Epithelial cell of esophagus (primary cell): ENCODE measurements around the gene SLC27A5.
"Not testable (repeated sequence)": the region's sequence is repeated elsewhere in the genome, so short reads cannot be mapped to it uniquely, and the experiment has no call there.

Experiments used
- DNase-seq: peaks from one replicate; pipeline ENCODE4 v3.0.0; 2010; ENCODE audit warnings: low read depth
- H3K4me3 ChIP-seq: 2 replicates; pipeline ENCODE4 v1.5.1; 2011; ENCODE audit warnings: mild to moderate bottlenecking, low read length, control low read depth
- CTCF ChIP-seq: IDR thresholded peaks from 2 replicates; pipeline ENCODE4 v1.5.1; 2011; ENCODE audit warnings: low read depth, mild to moderate bottlenecking, low read length, control low read depth, inconsistent platforms; ENCODE audit not compliant: insufficient read depth; ENCODE audit errors: missing control alignments

SLC27A5 gene

GRCh38 chr19:58455306-58455705 is 56.5 kb downstream of the SLC27A5 start:
- DNase-seq: no peak
- no peak for TF ChIP-seq CTCF
- no peak overlapping the region for H3K4me3 ChIP-seq

- H3K4me3 ChIP-seq: no peak overlapping the region
- DNase-seq: no peak
- no peak for TF ChIP-seq CTCF
These were observed 58.0 kb downstream of the SLC27A5 start for GRCh38 chr19:58453743-58454142.

- DNase-seq: peak; percentile 96
- peak within 1 kb of the TSS; percentile 61 for H3K4me3 ChIP-seq
- no peak for TF ChIP-seq CTCF
These were observed 60.3 kb downstream of the SLC27A5 start, which contains the start of gene ZNF324B for GRCh38 chr19:58451358-58452101. Gene ZNF324B (plus strand): TSS chr19:58451622. CDS start chr19:58453702, 2,080 bp downstream.

- DNase-seq: peak; percentile 29
- TF ChIP-seq CTCF: no peak
- H3K4me3 ChIP-seq: peak overlapping the region; percentile 61
These were observed 60.9 kb downstream of the SLC27A5 start for GRCh38 chr19:58450856-58451357.

- H3K4me3 ChIP-seq, DNase-seq: not testable (repeated sequence)
These were observed 61.8 kb downstream of the SLC27A5 start for GRCh38 chr19:58449980-58450379.

- not testable (repeated sequence) for DNase-seq, H3K4me3 ChIP-seq
These were observed 62.9 kb downstream of the SLC27A5 start for GRCh38 chr19:58448860-58449259.
